ENCODE results near the gene ADGRL1.

DNA sequence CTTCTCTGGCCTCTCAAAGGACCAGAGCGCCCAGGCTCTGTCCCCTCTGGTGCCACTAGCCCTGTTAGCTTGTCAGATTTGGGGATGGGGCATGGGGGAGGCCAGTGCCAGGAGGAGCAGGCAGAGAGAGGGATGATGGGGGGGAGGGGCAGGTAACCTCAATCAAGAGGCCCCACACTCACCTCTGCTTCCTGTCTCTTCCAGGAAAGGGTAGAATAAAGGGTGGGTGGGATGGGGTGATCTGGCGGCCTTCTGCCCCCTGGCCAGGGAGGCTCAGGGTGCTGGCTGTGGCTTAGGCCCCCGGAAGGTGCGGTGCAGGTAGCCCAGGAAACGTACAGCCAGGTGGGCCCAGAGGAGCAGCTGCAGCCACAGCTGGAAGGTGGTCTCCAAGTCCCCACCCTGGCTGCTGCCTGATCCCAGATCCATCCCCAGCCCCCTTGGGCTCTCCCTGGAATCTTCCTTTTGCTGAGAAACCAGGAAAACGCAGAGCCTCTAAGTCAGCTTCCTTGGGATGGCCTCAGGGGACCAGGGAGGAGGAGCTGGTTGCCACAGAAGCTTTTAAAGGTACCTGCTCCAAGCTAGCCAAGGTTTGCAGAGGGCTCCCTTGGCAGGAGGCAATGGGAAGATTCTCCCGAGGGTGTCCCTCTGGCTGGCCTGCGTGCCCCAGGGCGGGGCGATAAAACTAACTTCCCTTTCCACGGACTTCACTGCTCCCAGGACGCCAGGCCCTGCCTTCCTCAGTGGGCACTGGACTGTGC, 93.7 kb downstream of the ADGRL1 start:
- TF ChIP-seq, protein P1, sequence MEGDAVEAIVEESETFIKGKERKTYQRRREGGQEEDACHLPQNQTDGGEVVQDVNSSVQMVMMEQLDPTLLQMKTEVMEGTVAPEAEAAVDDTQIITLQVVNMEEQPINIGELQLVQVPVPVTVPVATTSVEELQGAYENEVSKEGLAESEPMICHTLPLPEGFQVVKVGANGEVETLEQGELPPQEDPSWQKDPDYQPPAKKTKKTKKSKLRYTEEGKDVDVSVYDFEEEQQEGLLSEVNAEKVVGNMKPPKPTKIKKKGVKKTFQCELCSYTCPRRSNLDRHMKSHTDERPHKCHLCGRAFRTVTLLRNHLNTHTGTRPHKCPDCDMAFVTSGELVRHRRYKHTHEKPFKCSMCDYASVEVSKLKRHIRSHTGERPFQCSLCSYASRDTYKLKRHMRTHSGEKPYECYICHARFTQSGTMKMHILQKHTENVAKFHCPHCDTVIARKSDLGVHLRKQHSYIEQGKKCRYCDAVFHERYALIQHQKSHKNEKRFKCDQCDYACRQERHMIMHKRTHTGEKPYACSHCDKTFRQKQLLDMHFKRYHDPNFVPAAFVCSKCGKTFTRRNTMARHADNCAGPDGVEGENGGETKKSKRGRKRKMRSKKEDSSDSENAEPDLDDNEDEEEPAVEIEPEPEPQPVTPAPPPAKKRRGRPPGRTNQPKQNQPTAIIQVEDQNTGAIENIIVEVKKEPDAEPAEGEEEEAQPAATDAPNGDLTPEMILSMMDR (IDR thresholded peaks at IDR 0.05), result no peak
- no peak for TF ChIP-seq POLR2A (IDR thresholded peaks at IDR 0.05)

Data from heart left ventricle (tissue), 13 donors.